ENCODE results near the gene OSGEPL1.
"Not testable (repeated sequence)": the region's sequence is repeated elsewhere in the genome, so short reads cannot be mapped to it uniquely, and the experiment has no call there.

The OSGEPL1 gene

DNA sequence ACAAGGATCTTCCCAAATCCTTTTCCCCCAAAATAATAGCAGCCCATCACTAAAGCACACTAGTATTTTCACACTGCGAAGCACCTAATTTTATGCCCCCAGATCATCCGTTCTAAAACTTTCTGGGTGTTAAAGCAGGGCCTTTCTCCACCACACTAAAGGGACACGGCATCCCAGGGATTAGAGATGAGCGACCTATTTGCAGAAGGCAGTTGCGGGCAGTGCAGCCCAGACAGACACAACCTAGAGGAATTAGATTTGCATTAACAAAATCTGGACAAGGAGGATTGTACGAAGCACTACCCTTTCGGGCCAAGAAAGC lies 402 bp downstream of the OSGEPL1 start:
- Histone ChIP-seq H3K4me2 (ENCODE audit: low read length) (peak overlapping the region; percentile 97), H3K9me2 (replicated peaks; ENCODE audit: control insufficient read depth, low read length) (no peaks in the 10 kb centered on the region), H4K20me1 (ENCODE audit: control insufficient read depth, insufficient read depth, low read depth, low read length) (no peaks in the 10 kb centered on the region), H3K36me3 (ENCODE audit: control insufficient read depth, low read length) (peaks cover 20% of the 10 kb centered on the region), H3K4me1 (ENCODE audit: control insufficient read depth, low read length) (peaks cover 17% of the 10 kb centered on the region), H3K79me2 (ENCODE audit: control insufficient read depth, low read length) (peaks cover 14% of the 10 kb centered on the region), H3F3A (ENCODE audit: control insufficient read depth, insufficient read depth) (peaks cover 25% of the 10 kb centered on the region), H3K27me3 (ENCODE audit: control insufficient read depth, low read length) (no peaks in the 10 kb centered on the region), H3K9me3 (ENCODE audit: control insufficient read depth, insufficient read depth, low read length) (no peaks in the 10 kb centered on the region), H3K4me3 (ENCODE audit: low read length) (peak overlapping the region; percentile 89), H3K27ac (ENCODE audit: low read depth, low read length) (peak overlapping the region; percentile 91)
- no peak for TF ChIP-seq EZH2phosphoT487 (IDR thresholded peaks at IDR 0.05; ENCODE audit: borderline replicate concordance, low read length)
- TF ChIP-seq, protein P1, sequence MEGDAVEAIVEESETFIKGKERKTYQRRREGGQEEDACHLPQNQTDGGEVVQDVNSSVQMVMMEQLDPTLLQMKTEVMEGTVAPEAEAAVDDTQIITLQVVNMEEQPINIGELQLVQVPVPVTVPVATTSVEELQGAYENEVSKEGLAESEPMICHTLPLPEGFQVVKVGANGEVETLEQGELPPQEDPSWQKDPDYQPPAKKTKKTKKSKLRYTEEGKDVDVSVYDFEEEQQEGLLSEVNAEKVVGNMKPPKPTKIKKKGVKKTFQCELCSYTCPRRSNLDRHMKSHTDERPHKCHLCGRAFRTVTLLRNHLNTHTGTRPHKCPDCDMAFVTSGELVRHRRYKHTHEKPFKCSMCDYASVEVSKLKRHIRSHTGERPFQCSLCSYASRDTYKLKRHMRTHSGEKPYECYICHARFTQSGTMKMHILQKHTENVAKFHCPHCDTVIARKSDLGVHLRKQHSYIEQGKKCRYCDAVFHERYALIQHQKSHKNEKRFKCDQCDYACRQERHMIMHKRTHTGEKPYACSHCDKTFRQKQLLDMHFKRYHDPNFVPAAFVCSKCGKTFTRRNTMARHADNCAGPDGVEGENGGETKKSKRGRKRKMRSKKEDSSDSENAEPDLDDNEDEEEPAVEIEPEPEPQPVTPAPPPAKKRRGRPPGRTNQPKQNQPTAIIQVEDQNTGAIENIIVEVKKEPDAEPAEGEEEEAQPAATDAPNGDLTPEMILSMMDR (IDR thresholded peaks at IDR 0.05; ENCODE audit: low read depth, low read length, poor library complexity, severe bottlenecking): no peak

DNA sequence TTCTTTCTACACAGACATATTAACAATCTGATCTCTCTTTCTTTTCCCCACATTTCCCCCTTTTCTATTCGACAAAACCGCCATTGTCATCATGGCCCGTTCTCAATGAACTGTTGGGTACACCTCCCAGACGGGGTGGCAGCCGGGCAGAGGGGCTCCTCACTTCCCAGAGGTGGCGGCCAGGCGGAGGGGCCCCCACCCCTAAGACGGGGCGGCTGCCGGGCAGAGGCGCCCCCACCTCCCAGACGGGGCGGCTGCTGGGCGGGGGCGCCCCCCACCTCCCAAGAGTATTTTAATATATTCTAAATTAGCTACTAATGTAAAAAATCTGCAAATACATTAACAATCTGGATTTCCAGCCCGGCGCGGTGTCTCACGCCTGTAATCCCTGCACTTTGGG lies 2.4 kb downstream of the OSGEPL1 start:
- Histone ChIP-seq H3K79me2 (ENCODE audit: control insufficient read depth, low read length) (peaks cover 14% of the 10 kb centered on the region), H3F3A (ENCODE audit: control insufficient read depth, insufficient read depth) (peaks cover 18% of the 10 kb centered on the region), H3K4me1 (ENCODE audit: control insufficient read depth, low read length) (peaks cover 17% of the 10 kb centered on the region)
- not testable (repeated sequence) for H3K4me3 ChIP-seq (ENCODE audit: low read length); H3K27ac ChIP-seq (ENCODE audit: low read depth, low read length); H3K4me2 ChIP-seq (ENCODE audit: low read length); H3K9me2 ChIP-seq (replicated peaks; ENCODE audit: control insufficient read depth, low read length); H4K20me1 ChIP-seq (ENCODE audit: control insufficient read depth, insufficient read depth, low read depth, low read length); H3K9me3 ChIP-seq (ENCODE audit: control insufficient read depth, insufficient read depth, low read length); H3K36me3 ChIP-seq (ENCODE audit: control insufficient read depth, low read length); H3K27me3 ChIP-seq (ENCODE audit: control insufficient read depth, low read length)

DNA sequence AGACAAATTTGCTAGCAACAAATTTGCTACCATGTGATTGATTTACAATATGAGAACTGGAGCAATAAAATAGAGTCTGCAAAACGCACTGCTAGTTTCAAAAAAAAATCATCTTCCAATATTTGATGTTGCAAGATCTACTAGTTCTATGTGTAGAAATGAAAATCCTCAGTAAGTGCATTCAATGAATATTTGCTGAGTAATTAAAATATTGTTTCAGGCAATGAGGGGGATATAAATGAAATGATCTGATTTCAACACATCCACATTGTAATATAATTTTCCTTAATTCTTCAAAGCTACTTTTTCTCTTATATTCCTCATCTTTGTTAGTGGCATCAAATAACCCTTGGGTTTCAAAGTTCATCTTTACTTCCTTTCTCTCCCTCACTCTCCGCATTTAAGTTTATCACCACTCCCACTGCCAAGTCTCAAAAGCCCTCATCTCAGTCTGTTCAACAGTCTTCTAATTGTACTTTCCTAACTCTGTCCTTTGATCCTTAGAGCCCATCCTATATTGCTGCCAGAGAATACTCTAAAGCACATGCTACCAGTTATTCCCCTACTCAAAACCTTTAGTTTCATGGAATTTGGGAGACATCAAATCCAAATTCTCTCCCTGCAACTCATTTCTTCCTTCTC lies 6.2 kb downstream of the OSGEPL1 start:
- Histone ChIP-seq H3K9me2 (replicated peaks; ENCODE audit: control insufficient read depth, low read length) (no peaks in the 10 kb centered on the region), H4K20me1 (ENCODE audit: control insufficient read depth, insufficient read depth, low read depth, low read length) (no peaks in the 10 kb centered on the region), H3K9me3 (ENCODE audit: control insufficient read depth, insufficient read depth, low read length) (no peaks in the 10 kb centered on the region), H3K36me3 (ENCODE audit: control insufficient read depth, low read length) (peaks cover 8% of the 10 kb centered on the region), H3K4me1 (ENCODE audit: control insufficient read depth, low read length) (peaks cover 5% of the 10 kb centered on the region), H3K27ac (ENCODE audit: low read depth, low read length) (no peak overlapping the region), H3K4me2 (ENCODE audit: low read length) (no peak overlapping the region), H3K27me3 (ENCODE audit: control insufficient read depth, low read length) (no peaks in the 10 kb centered on the region), H3K4me3 (ENCODE audit: low read length) (no peak overlapping the region), H3K79me2 (ENCODE audit: control insufficient read depth, low read length) (no peaks in the 10 kb centered on the region), H3F3A (ENCODE audit: control insufficient read depth, insufficient read depth) (peaks cover 1% of the 10 kb centered on the region; the same call in 1 of the 2 replicates)
- no peak for TF ChIP-seq EZH2phosphoT487 (IDR thresholded peaks at IDR 0.05; ENCODE audit: borderline replicate concordance, low read length)
- TF ChIP-seq, protein P1 (IDR thresholded peaks at IDR 0.05; ENCODE audit: low read depth, low read length, poor library complexity, severe bottlenecking): no peak

DNA sequence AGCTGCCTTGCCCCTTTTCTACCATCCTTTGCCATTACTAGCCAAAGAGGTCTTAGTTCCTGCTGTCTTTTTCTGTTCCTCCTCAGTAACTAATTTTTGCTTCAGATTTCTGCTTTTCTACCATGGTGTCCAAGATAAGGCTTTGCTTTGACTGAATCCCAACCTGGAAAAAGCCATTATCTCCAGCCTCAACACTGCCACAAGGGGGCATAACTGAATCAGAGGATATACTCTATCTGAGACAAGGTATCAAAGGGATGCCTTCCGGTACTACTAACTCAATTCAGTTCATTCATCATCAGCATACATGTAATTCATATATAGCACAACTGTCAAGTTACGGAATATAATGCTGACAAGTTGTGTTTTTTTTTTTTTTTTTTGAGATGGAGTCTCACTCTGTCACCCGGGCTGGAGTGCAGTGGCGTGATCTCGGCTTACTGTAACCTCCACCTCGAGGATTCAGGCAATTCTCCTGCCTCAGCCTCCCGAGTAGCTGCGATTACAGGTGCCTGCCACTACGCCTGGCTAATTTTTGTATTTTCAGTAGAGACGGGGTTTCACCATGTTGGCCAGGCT lies 11.4 kb downstream of the OSGEPL1 start:
- H3K4me2 ChIP-seq (ENCODE audit: low read length): no peak overlapping the region
- H3F3A ChIP-seq (ENCODE audit: control insufficient read depth, insufficient read depth): no peaks in the 10 kb centered on the region
- no peaks in the 10 kb centered on the region for H4K20me1 ChIP-seq (ENCODE audit: control insufficient read depth, insufficient read depth, low read depth, low read length)
- H3K79me2 ChIP-seq (ENCODE audit: control insufficient read depth, low read length): no peaks in the 10 kb centered on the region
- H3K9me2 ChIP-seq (replicated peaks; ENCODE audit: control insufficient read depth, low read length): no peaks in the 10 kb centered on the region
- TF ChIP-seq EZH2phosphoT487 (IDR thresholded peaks at IDR 0.05; ENCODE audit: borderline replicate concordance, low read length): no peak
- TF ChIP-seq, protein P1 (IDR thresholded peaks at IDR 0.05; ENCODE audit: low read depth, low read length, poor library complexity, severe bottlenecking): peak; percentile 79
- H3K4me3 ChIP-seq (ENCODE audit: low read length): no peak overlapping the region
- no peak overlapping the region for H3K27ac ChIP-seq (ENCODE audit: low read depth, low read length)
- H3K9me3 ChIP-seq (ENCODE audit: control insufficient read depth, insufficient read depth, low read length): no peaks in the 10 kb centered on the region
- H3K4me1 ChIP-seq (ENCODE audit: control insufficient read depth, low read length): no peaks in the 10 kb centered on the region
- H3K36me3 ChIP-seq (ENCODE audit: control insufficient read depth, low read length): peaks cover 8% of the 10 kb centered on the region
- H3K27me3 ChIP-seq (ENCODE audit: control insufficient read depth, low read length): no peaks in the 10 kb centered on the region

Measured in DOHH2 (cell line).